ENCODE results near the gene HSPA5.

GRCh38 chr9:125239631-125240597 lies 1.2 kb downstream of the HSPA5 start:
- TF ChIP-seq CTCF (IDR thresholded peaks at IDR 0.05): no peak
- TF ChIP-seq EP300 (IDR thresholded peaks at IDR 0.05): no peak
- no peak for TF ChIP-seq POLR2A (IDR thresholded peaks at IDR 0.05)

All from ovary (tissue), 3 donors.